SIG-M5 (cell line): Measurements from ENCODE around the gene MTMR10.

Source experiments
- DNase-seq: peaks from one replicate; lab custom pipeline; 2025; lab: John Stamatoyannopoulos, UW

Gene MTMR10

DNA sequence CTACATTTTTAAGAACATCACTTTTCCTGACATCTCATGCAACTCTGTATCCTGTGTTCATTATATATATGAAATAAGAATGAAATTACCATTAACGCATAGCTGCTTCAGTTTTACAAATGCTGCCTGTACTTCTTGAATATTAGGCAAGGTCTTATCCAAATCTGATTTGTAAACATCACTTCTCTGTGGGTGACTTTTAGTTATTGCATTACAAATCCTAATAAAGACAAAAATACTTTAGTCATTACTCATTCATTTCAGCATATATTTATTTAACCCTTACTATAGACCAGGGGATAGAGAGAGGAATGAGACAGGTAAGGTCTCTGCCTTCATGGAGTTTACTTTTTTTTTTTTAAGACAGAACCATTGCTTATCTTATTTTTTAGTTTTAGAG is 36.8 kb downstream of the MTMR10 start:
- DNase-seq, result no peak

DNA sequence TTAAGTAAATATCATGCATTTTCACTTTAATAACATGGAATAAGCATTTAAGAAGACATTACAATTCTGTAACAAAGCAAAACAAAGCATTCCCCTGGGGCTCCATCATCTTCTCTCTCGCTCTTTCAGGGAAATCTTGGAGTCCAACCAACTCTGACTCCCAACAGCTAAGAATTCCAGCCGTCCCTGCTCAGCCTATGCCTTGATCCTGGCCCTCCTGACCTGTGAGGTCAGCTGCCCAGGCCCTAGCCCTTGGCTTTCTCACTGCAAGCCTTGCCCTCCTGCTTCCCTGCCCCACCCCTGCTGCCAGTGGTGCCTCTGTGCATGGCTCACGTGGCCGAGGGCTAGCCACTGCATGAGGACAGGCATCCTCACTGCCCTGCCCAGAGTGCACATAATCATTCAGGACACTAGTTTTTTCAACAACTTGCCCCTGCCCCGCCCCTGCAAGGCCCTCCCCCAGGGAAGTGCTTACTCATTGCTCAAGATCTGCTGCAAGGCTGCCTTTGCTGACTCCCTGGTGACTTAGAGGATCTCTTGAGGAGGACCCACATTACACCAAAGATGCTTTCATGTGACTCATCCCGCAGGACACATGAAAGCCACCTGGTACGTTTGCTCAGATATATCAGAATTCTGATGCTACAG is 37.6 kb downstream of the MTMR10 start:
- no peak for DNase-seq

DNA sequence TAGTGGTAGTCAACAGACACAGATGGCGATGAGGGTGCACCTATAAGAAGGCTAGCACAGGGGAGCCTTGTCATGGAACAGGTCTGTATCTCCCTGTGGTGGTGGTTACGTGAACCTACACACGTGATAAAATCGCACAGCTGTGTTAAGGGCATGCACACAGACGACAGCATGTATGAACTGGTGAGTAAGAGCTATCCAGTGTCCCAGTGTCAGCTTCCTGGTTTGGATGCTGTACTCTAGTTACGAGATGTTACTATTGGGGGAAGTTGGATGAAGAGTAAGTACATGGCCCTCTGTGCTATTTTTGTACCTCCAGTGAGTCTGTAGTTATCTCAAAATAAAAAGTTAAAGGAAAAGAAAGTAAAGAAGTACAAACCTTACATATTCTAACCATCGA is 38.2 kb downstream of the MTMR10 start:
- DNase-seq, result no peak

- DNase-seq, result no peak
Measured at GRCh38 chr15:30943654-30944335, 47.6 kb downstream of the MTMR10 start.

GRCh38 chr15:30941520-30941919 is 49.9 kb downstream of the MTMR10 start:
- no peak for DNase-seq

DNA sequence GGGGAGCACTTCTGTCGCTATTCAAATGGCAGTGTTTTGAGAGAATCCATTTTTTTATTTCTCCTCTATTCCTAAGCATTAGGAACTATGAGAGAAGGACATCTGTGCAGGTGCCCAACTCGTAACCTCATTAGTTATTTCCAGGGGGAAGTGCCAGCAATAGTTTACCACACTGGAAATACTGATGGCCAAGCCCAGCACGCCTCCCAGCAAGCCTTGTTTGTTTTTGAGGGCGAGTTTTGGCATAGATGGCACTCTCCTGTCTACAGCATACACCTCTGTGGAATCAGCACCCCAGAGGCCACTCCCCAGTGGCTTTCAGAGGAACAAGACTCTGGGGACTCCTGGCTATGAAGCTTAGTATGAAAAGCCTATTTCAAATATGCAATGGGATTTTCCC is 51.1 kb downstream of the MTMR10 start:
- DNase-seq, result no peak

- DNase-seq, result no peak
Measured at GRCh38 chr15:30939161-30939560, 52.3 kb downstream of the MTMR10 start.

DNA sequence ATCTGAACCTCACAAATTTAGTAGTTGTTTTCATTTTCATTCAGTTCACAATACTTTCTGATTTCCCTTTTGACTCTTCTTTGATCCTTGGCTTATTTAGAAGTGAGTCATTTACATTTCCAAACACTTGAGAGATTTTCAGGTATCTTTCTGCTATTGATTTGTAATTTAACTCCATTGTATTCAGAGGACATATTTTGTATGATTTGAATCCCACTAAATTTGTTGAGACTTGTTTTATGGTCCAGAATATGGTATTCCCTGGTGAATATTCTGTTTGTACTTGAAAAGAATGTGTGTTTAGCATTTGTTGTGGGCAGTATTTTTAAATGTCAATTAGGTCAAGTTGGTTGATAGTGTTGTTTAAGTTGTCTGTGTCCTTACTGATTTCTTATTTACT is 58.1 kb downstream of the MTMR10 start:
- DNase-seq, result no peak

- DNase-seq, result no peak
Measured at GRCh38 chr15:30930422-30930821, 61.0 kb downstream of the MTMR10 start.

DNA sequence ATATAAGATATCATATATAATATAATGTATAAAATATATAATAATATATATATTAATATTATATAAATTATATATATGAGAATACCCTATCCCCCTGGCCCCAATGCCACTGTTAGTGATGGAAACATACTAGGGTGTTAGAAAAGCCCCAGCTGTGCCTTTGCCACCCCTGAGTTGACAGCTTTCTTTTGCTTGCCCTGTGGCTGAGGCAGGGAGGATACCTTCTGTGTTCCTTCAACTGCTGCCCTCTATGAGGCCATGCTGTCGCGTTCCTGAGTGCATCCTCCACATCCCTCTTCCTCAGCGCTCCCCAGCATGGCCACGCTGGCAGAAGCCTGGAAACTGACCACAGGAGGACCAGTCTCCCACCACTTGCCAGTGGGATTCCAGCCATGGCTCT is 61.4 kb downstream of the MTMR10 start:
- DNase-seq, result no peak

GRCh38 chr15:30929064-30929669 is 62.3 kb downstream of the MTMR10 start:
- DNase-seq, result no peak

- no peak for DNase-seq
Measured at GRCh38 chr15:30928076-30928475, 63.4 kb downstream of the MTMR10 start.

GRCh38 chr15:30927148-30927761 is 64.2 kb downstream of the MTMR10 start:
- no peak for DNase-seq

DNA sequence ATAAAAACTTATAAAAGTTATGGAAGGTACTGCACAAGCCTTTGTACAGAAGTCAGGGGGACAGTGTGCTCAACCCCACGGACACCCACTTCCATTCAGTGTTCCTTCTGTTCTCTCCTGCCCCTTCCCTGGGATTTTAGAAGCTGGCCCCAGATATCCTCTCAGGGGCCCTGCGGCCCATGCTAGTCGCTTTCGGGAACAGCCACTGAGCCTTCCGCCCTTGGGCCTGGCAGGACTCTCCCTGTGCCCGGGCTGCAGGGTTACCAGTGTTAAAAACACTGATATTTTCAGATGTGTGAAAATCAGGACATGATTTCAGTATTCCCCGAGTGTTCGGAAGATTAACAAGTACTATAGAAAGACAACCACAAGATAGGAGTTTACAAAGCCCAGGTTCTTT is 65.3 kb downstream of the MTMR10 start:
- no peak for DNase-seq

DNA sequence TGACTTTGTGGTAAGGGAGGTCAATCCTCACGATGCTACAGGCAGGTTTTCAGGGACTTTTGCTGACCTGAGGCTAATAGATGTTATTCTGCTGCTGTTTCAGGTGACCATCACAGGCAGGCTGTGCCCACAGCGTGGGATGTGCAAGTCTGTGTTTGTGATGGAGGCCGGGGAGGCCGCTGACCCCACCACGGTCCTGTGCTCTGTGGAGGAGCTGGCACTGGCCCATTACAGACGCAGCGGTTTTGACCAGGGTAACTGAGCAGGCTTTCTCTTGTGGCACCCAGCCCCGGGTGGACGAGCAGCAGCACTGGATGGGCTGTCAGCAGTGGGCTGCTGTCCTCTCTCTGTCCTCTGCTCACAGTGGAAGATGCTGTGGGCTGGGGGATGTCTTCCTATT is 65.7 kb downstream of the MTMR10 start:
- DNase-seq, result no peak

GRCh38 chr15:30924353-30924752 is 67.1 kb downstream of the MTMR10 start:
- no peak for DNase-seq

DNA sequence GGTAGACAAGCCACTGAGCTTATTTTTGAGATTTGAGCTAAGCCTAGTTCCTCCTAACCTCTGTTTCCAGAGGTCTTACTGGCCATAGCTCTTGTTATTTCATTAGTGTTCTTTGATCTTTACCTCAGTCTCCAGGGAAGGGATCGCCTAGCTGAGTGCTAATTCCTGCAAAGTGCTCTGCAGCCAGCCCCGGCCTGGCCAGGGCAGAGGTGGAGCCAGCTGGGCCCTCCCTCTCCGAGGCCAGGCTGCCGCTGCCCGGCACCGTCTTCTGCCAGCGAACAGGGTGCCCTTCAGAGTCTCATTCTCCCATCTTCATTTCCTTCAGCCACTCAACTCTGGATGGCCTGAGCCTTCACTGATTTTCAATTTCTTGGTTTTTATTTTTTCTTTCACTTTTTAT is 68.0 kb downstream of the MTMR10 start:
- no peak for DNase-seq

GRCh38 chr15:30922480-30923311 is 68.7 kb downstream of the MTMR10 start:
- no peak for DNase-seq

- no peak for DNase-seq
Measured at GRCh38 chr15:30921781-30922479, 69.5 kb downstream of the MTMR10 start.

GRCh38 chr15:30921106-30921505 is 70.3 kb downstream of the MTMR10 start:
- no peak for DNase-seq

- no peak for DNase-seq
Measured at GRCh38 chr15:30919877-30920550, 71.4 kb downstream of the MTMR10 start.
